ENCODE measurements around the gene TSPAN4. TPM values are rescaled to one million over a fixed set of nuclear protein-coding genes. Genes with fewer than 3 reads are reported as not detected.

Gene TSPAN4
- total and polyA plus RNA-seq, 9 of the 15 experiments (the other 6 are each of a cell fraction or from before 2014, with no cell fraction given) = 0.07 to 31.0 (median 15.7) TPM

DNA sequence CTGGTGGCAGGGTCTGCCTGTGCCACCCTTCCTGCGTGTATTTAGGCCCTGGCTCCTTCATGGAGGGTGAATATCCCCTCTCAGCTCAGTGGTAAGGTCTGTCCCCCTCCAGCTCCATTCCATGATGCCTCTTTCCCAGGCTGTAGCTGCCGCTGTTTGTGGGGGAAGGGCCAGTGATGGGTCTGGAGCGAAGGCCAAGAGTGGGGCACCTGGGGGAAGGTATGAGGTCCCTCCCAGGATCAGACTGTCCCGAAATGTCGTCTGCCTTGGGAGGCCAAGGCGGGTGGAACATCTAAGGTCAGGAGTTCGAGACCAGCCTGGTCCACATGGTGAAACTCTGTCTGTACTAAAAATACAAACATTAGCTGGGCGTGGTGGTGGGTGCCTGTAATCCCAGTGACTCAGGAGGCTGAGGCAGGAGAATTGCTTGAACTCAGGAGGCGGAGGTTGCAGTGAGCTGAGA, 8.8 kb upstream of the TSPAN4 start (continued):
- TF ChIP-seq, protein P1, sequence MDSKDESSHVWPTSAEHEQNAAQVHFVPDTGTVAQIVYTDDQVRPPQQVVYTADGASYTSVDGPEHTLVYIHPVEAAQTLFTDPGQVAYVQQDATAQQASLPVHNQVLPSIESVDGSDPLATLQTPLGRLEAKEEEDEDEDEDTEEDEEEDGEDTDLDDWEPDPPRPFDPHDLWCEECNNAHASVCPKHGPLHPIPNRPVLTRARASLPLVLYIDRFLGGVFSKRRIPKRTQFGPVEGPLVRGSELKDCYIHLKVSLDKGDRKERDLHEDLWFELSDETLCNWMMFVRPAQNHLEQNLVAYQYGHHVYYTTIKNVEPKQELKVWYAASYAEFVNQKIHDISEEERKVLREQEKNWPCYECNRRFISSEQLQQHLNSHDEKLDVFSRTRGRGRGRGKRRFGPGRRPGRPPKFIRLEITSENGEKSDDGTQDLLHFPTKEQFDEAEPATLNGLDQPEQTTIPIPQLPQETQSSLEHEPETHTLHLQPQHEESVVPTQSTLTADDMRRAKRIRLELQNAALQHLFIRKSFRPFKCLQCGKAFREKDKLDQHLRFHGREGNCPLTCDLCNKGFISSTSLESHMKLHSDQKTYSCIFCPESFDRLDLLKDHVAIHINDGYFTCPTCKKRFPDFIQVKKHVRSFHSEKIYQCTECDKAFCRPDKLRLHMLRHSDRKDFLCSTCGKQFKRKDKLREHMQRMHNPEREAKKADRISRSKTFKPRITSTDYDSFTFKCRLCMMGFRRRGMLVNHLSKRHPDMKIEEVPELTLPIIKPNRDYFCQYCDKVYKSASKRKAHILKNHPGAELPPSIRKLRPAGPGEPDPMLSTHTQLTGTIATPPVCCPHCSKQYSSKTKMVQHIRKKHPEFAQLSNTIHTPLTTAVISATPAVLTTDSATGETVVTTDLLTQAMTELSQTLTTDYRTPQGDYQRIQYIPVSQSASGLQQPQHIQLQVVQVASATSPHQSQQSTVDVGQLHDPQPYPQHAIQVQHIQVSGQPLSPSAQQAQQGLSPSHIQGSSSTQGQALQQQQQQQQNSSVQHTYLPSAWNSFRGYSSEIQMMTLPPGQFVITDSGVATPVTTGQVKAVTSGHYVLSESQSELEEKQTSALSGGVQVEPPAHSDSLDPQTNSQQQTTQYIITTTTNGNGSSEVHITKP (IDR thresholded peaks at IDR 0.05; ENCODE audit: partially characterized antibody) = peak; percentile 2
- TF ChIP-seq ZNF174 (CRISPR knock-in tag; IDR thresholded peaks at IDR 0.05) (no peak), ZNF197 (CRISPR knock-in tag; IDR thresholded peaks at IDR 0.05; ENCODE audit: low read depth) (no peak), TAF7 (tag; IDR thresholded peaks at IDR 0.05) (no peak), ZNF696 (CRISPR knock-in tag; conservative IDR thresholded peaks at IDR 0.05) (no peak), FOXK1 (CRISPR knock-in tag; IDR thresholded peaks at IDR 0.05; ENCODE audit: borderline replicate concordance) (no peak), HDGF (IDR thresholded peaks at IDR 0.05) (0 out of 2 replicates have a peak, but pooled peaks have one; percentile 29), NFE2 (IDR thresholded peaks at IDR 0.05; ENCODE audit: low read depth) (0 out of 2 replicates have a peak, but pooled peaks have one; percentile 13), ZBED1 (IDR thresholded peaks at IDR 0.05) (no peak), SMARCA4 (IDR thresholded peaks at IDR 0.05) (peak; percentile 19; the same call in 1 of the 2 replicates), HDAC2 (IDR thresholded peaks at IDR 0.05) (0 out of 2 replicates have a peak, but pooled peaks have one; percentile 34), ZNF57 (CRISPR knock-in tag; IDR thresholded peaks at IDR 0.05) (no peak), ZNF766 (CRISPR knock-in tag; conservative IDR thresholded peaks at IDR 0.05) (no peak)
- TF ChIP-seq, protein P2, sequence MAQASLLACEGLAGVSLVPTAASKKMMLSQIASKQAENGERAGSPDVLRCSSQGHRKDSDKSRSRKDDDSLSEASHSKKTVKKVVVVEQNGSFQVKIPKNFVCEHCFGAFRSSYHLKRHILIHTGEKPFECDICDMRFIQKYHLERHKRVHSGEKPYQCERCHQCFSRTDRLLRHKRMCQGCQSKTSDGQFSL (CRISPR knock-in tag; IDR thresholded peaks at IDR 0.05) = peak; percentile 79
- TF ChIP-seq, protein P2 (tag; IDR thresholded peaks at IDR 0.05) = no peak
- TF ChIP-seq, protein P3, sequence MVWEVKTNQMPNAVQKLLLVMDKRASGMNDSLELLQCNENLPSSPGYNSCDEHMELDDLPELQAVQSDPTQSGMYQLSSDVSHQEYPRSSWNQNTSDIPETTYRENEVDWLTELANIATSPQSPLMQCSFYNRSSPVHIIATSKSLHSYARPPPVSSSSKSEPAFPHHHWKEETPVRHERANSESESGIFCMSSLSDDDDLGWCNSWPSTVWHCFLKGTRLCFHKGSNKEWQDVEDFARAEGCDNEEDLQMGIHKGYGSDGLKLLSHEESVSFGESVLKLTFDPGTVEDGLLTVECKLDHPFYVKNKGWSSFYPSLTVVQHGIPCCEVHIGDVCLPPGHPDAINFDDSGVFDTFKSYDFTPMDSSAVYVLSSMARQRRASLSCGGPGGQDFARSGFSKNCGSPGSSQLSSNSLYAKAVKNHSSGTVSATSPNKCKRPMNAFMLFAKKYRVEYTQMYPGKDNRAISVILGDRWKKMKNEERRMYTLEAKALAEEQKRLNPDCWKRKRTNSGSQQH (CRISPR knock-in tag; IDR thresholded peaks at IDR 0.05) = 0 out of 2 replicates have a peak, but pooled peaks have one; percentile 16

Data from K562 (cell line).